ENCODE data around the gene CEBPB.
"Not testable (repeated sequence)": the region's sequence is repeated elsewhere in the genome, so short reads cannot be mapped to it uniquely, and the experiment has no call there.

CEBPB gene

DNA sequence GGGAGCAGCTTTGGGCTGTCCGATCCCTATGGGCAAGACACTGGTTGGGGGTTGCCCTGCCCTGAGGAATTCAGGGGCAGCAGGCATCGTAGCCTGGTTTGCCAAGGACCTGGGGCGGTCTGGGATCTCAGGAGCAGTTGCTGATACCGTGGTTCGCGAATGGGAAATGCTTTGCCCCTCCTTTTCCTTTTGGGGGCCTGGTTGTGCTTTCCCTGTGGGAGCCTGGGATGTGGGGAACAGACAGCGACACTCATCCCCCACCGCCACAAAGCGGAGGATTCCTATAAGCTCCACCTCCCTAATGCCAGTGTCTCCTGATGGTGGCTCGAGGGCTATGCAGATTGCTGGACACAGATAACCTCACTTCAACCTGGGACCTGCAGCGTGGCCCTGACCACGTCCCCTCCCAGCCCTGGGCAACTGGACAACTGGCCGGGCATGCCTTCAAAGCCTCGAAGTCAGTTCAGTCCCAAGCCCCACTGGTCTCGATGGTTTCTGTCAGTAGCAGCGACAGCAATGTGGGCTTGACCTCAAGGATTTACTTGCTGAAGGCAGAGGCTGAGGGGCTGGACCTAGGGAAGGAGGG, 3.3 kb downstream of the CEBPB start:
- no peak for DNase-seq

DNA sequence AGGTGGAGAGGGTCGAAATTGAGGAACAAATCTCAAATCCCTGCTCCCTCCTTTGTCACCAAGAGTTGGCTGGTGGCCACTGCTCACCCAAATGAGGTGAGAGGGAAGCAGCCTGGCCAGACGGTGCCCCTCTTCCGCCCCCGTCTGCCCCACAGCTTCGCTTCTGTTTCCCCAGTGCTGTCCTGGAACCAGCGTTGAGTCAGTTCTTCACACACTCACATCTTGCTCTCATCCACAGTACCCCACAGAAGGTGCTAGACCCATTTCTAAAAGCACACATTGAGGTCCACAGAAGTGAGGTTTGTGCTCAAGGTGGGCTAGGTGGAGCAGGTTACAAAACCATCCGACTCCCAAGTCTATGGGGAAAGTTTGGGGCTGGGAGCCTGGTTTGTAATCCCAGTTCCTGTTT, 3.8 kb downstream of the CEBPB start:
- DNase-seq: no peak

DNA sequence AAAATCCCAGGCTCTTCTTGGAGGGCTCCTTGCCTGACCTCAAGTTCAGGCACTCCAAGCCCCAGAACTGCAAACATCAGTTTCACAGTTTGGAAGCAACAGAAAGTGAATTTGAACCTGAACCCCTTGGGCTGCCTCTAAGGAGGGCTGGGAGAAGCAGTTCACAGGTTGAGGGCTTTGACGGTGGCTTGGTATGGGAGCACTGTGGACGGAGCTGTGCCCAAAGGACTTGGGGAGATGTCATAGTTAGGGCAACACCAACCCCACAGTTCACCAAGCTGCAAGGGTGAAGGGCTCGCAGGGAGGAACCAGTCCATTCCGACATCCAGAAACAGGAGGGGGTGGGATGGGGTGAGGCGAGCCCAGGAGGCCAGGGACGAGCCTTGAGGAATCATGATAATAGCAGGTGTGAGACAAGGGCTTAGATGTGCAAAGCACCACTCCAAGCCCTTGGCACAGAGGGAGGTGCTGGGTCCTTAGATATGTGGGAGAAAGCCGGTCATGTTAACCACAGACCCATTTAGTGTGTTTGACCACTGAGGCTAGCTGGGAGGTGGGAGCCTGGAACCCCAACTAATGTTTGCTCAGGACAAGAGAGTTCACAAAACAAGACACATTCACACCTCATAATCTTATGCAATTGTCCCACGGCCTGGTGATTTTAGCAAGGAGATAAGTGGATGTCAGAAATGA, 4.3 kb downstream of the CEBPB start:
- no peak for DNase-seq

DNA sequence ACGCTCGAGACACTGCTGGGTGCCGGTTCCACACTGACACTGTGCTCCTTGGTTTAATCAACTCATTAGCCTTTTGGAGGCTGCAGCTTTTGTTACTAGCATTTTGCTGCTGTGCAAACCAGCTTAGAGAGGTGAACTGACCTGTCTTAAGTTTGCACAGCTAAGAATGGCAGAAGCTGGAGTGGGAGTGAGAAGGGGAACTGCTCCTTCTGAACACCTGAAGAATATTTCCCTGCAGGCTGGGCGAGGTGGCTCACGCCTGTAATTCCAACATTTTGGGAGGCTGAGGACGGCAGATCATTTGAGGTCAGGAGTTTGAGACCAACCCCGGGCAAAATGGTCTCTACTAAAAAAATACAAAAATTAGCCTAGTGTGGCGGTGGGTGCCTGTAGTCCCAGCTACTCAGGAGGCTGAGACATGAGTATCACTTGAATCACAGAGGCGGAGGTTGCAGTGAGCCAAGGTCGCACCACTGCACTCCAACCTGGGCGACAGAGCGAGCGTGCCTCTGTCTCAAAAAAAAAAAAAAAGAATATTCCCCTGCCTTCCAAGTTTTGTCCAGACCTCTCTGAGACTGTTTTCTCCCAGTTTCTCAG, 5.0 kb downstream of the CEBPB start:
- DNase-seq: no peak

DNA sequence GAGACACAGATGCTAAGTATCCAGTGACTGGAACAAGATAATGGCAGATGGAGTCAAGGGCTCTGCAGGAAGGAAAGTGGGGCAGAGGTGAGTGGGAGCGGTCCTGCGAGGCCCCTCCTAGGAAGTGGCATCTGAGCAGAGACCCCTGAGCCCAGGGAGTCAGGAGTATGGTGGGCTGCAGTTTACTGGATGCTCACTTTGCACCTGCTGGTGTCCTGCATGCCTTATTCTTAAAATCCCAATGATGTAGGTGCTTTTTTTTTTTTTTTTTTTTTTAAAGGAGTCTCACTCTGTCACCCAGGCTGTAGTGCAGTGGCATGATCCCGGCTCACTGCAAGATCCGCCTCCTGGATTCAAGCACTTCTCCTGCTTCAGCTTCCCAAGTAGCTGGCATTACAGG, 5.6 kb downstream of the CEBPB start:
- no peak for DNase-seq

DNA sequence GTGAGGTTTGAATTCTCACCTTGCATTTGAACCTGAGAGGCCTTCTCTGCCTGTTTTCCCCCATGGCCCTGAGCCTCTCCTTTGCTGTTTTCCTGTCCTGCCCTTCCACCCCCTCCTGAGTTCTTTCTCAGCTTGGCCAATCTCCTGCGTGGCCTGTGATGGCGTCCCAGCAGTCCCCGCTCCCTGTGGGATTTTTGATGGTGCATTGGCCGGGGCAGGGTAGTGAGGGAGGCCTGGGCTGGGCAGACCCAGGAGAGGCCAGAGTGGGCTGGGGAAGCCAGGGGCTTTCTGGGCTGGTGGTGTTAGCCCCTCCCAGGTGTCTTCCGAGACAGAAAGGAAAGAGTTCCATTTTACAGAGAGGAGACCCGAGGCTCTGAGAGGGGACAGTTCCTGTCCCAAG, 6.3 kb downstream of the CEBPB start:
- no peak for DNase-seq

DNA sequence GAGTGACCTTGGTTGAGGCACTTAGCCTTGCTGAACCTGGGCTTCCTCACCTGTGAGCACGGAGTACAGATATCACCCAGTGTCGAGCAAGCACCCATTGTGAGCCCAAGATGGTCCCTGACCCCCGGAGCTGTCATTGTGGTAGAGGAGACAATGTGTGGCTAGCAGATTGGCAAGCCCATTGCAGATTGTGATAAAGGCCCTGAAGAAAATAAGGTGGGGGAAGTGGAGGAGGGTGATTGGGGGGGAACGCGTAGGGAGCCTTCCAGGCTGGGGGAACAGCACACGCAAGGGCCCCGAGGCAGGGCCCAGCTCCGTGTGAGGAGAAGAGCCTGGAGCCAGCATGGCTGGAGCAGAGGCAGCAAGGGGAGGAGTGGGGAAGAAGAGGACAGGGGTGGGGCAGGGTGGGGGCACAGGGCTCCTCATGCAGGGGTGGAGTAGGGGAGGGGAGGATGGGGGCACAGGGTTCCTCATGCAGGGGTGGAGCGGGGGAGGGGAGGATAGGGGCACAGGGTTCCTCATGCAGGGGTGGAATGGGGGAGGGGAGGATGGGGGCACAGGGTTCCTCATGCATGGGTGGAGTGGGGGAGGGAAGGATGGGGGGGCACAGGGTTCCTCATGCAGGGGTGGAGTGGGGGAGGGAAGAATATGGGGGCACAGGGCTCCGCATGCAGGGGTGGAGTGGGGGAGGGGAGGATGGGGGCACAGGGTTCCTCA, 7.0 kb downstream of the CEBPB start:
- no peak for DNase-seq

DNA sequence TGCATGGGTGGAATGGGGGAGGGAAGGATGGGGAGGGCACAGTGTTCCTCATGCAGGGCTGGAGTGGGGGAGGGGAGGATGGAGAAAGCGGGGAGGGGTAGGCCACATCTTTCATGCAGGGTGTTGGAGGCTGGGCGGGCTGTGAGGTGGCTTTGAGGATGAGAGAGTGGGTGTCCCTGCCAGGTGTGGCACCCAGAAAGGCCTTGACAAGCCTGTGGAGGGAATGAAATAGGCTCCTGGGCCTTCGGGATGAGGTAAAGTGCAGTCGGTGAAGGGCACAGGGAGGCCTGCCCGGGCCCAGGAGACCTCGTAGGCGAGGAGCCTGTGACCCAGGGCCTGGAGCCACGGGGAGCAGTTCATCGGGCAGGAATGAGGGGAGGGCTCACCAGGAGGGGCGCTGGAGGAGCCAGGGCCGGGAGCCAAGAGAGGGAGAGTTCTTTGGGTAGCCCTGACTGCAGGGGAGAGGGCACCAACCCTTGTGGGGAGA, 7.6 kb downstream of the CEBPB start:
- no peak for DNase-seq

DNA sequence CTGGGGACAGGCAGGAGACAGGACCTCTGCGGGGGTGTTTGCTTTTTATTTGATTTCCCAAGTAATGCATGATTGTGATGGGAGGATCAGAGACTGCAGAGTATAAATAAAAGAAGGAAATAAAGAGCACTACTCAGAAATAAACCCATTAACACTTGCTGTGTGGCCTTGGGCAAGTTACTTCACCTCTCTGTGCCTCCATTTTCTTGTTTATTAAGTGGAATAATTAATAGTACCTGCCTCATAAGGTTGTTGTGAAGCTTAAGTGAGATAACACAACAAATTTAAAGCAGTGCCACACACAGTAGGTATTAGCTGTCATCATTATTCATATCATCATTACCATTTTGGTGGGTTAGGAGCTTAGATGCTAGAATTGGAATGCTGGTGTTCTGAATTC, 8.1 kb downstream of the CEBPB start:
- no peak for DNase-seq

DNA sequence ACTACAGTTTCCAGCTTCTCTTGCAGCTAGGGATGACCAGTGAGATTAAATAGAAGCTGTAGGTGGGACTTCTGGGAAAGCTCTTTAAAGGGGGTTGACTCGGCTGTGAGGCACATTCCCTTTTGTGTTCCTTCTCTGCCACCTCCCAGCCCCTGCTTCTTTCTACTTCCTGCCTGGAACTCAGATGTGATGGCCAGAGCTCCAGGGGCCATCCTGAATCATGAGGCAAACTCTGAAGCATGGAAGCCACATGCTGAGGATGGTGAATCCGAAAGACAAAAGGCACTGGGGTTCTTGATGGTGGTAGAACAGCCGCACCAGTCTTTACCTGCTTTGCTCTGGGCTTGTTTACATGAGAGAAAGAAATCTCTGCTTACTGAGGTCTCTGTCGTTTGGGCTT, 9.1 kb downstream of the CEBPB start:
- no peak for DNase-seq

DNA sequence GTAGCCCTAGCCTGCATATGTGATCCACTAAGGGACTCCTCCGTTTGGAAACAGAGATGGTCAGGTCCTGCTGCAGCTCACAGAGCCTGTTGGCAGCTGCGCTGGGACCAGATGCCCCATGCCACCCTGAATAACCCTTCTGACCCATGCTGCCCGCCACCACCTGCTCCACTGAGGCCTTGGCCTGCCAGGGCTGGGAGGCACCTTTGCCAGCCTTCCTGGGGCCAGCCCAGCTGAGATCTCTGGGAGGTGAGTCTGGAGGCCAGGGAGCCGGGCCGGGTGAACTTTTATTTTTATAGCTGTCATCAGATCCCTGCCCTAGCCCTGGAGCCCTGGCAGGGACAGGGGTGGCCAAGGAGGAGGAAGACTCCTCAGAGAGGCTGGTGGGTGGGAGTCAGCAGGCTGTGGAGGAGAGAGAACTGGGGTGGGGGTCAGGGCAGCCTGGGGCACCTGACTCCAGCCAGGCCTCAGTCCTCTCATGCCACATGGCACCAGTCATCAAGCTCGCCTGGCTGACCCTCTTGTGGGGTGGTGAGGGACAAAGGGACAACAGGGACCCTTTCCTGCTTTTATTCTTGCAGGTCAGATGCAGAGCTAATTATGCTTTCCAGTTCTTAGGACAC, 10.0 kb downstream of the CEBPB start:
- no peak for DNase-seq

DNA sequence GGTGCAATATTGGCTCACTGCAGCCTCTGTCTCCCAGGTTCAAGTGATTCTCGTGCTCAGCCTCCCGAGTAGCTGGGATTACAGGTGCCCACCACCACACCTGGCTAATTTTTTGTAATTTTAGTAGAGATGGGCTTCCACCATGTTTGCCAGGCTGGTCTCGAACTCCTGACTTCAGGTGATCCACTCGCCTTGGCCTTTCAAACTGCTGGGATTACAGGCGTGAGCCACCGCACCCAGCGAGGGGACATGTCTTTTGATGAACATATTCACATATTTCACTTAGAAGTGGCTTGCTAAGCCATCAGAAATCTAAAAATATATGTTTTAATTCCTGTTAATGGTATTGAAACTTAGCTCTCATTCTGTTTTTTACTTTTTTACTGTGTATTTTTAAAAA, 11.1 kb downstream of the CEBPB start:
- DNase-seq: not testable (repeated sequence)

DNA sequence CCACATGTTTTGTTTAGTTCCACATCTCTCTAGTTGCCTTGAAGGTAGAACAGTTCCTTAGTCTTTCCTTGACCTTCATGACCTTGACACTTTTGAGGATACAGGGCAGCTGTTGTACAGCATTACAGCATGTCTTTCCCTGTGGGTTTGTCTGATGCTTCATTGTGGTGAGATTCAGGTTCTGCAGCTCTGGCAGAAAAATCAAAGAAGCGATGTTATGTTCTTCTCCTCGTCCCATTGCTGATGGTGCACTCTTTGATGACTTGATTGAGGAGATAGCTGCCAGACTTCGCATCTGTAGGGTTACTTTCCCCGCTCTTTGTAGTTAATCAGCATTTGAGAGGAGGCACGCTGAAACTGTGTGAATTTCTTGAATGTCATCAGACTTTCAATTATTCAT, 12.0 kb downstream of the CEBPB start:
- DNase-seq: no peak

DNA sequence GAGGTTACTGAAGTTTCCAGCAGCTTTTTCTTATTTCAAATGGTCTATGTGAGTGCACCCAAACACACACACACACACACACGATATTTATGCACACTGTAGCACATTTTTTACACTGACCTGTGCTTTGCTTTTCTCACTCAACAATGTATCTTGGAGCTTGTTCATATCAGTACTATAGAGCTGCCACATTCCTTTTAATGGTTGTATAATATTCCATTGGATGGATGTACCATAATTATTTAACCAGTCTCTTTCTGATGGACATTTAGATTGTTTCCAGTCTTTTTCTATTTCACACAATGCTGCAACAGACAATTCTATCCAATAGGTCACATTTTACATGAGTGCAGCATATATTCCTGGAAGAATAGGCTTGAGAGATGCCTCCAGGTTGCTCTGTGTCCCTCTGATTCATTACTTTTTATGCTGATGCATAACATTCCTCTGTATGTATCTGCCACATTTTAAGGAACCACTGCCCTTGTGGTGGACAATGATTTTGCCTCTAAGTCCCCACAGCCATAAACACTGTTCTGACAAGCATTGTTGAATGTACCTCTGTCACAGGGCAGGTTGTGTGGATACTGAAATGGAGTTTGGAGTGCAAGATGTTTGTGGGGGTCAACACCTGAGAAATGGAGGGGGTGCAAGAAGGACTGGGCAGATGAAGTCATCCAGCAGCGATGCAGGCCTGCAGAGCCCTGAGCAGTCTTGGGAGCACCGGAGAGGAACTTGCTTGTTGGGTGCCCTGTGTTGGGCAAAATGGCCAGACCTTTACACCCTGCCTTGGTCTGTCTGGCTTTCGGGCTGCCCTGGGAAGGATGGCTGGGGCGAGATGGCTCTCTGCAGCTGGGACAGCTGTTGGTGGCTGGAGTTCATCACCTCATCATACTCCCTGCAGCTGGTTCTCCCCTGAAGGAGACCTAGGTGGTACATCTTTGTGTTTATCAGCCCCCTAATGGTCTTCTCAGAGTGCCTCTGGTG, 13.6 kb downstream of the CEBPB start:
- no peak for DNase-seq

DNA sequence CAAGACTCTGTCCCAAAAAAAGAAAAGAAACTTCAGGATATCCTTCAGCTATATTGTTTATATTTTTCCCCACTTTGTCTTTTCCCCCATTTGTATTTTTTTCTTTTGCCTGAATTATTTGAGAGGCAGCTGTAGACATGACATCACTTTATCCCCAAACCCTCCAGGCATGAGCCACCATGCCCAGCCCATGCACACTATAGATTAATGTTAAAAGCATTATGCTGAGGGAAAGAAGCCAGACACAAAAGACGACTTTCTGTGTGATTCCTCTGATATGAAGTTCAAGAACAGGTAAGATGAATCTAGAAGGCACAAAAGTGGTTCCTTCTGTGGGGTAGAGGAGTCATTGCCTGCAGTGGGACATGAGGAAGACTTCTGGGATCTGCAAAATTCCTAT, 16.4 kb downstream of the CEBPB start:
- DNase-seq: no peak

DNA sequence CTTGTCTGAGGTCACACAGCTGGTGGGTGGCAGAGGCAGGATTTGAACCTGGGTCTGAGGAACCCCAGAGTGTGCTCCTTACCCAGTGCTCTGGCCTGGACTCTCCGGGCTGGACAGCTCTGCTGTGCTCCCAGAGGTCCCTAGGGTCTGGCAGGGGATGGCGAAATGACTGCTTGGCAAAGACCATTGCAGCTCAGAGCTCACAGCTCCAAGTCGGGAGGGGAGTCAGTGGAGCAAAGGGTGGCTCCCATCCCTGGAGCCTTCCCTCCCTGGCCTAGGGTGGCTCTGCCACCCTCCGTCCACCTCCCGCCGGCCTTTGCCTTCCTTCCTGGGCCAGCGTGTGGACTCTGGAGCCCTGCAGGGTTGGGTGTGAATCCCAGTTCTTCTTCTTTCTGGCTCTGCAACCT, 17.5 kb downstream of the CEBPB start:
- no peak for DNase-seq

DNA sequence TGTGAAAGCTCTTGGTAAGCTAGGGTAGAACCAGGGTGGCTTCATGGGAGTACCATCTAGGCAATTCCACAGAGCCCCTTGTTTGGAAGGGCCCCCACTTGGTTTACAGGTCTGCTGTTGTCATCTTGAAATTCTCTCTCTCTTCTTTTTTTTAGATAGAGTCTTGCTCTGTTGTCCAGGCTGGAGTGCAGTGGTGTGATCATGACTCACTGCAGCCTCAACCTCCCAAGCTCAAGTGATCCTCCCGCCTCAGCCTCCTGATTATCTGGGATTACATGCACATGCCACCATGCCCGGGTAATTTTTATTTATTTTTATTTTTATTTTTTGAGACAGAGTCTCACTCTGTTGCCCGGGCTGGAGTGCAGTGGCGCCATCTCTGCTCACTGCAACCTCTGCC, 18.2 kb downstream of the CEBPB start:
- not testable (repeated sequence) for DNase-seq

DNA sequence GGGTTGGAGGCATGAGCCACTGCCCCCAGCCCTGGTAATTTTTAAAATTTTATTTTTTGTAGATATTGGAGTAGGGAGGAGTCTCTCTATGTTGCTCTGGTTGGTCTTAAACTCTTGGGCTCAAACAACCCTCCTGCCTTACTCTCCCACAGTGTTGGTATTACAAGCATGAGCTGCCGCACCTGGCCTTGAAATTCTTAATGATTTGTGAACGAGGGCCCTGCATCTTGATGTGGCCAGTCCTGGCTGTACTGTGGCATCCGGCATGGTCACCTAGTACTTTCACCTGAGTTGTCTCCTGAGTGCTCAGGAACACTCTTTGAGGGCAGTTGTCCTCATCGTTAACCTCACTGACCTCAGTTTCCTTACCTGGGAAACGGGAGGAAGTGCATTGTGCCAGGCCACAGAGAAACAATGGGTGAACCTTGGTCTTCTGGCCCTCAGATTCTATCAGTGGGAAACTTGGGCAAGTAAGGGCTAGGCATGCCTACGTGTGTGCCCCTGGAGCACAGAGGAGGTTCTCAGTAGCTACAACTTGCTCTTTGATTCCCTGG, 19.5 kb downstream of the CEBPB start:
- no peak for DNase-seq

DNA sequence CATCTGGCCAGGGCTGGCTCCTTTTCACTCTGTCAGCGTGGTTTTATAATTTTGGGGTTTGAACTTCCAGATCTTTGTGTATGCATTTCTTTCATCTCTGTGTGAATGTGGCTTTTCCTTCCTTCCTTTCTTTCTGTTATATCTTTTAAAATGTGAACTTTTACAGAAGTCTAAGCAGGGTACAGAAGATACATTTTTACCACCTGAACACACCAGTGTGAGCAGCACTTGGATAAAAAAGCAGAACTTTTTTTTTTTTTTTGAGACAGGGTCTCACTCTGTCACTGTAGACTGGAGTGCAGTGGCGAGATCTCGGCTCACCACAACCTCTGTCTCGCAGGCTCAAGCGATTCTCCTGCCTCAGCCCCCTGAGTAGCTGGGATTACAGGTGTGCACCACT, 20.5 kb downstream of the CEBPB start:
- no peak for DNase-seq

DNA sequence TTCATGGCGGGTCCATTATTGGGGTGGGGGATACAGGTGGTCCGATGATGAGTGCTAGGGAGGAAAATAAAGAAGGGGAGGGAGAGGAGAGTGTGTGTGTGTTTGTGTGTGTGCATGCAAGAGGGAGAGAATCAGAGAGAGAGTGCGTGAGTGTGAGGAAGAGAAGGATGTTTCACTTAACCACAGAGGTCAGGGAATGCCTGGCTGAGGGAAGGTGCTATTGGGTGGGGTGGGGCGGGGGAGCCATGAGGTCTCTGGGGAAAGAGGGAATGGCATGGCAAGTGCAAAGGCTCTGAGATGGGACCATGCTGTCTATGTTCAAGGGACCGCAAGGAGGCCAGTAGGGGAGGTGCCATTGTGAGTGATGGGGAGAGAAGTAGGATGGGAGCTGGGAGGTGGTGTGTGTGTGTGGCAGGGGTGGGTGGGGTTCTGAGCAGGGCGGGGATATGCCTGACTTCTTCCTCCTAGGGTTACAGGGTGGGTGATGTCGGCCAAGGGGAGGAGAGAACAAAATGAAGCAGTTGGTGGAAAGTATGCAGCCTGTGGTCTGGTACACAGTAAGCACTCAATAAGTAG, 23.0 kb downstream of the CEBPB start:
- DNase-seq: no peak

DNA sequence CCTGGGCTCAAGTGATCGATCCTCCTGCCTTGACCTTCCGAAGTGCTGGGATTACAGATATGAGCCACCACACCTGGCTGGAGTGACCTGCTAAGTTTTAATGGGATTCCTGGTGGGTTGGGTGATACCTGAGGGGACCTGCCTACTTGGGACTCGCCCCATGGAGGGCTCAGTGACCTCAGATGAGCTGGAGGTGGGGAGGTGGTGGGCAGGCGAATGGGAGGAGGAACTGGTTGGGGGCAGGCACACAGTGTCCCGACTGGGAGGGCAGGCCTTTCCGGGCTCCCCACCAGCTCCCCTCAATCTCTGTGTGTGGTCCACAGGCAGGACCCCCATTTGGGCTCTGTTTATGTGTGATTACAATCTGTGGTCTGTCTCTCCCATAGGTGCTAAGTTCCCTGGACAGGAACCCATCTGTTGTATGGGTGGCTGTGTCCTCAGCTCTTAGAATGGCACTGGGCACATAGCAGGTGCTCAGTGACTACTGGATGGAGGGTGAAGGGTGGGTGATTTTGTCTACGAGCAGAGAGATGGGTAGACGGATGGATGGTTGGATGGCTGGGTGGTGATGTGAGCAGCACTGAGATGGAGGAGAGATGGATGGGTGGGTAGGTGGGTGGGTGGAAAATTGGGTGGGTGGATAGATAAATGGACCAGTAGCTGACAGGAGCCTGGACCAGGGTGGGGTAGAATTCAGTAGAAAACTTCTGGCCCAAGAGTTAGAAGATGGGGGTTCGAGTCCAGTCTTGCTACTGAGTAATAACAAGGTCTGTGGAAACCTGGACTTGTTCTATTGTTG, 23.8 kb downstream of the CEBPB start:
- DNase-seq: no peak
